ENCODE measurements around the gene SETD7.

SETD7 gene

GRCh38 chr4:139558235-139559088, 2.4 kb upstream of the SETD7 start:
- H3K27ac ChIP-seq (ENCODE audit: low read length) = no peak overlapping the region
- peaks cover 22% of the 10 kb centered on the region for H3K4me1 ChIP-seq (ENCODE audit: control insufficient read depth, insufficient read depth, low read length)
- H3K9me3 ChIP-seq (ENCODE audit: control insufficient read depth in 2 of 2, low read length in 2 of 2) = no peaks in the 10 kb centered on the region
- H3K4me3 ChIP-seq (ENCODE audit: low read length in 2 of 2) = no peak overlapping the region
- H3K36me3 ChIP-seq (ENCODE audit: control insufficient read depth in 2 of 2, insufficient read depth in 2 of 2, low read length in 2 of 2) = no peaks in the 10 kb centered on the region
- H3K9ac ChIP-seq (ENCODE audit: low read length in 2 of 2) = no peak overlapping the region
- no peaks in the 10 kb centered on the region for H3K27me3 ChIP-seq (ENCODE audit: control insufficient read depth in 1 of 2, insufficient read depth in 2 of 2, low read length in 2 of 2)

DNA sequence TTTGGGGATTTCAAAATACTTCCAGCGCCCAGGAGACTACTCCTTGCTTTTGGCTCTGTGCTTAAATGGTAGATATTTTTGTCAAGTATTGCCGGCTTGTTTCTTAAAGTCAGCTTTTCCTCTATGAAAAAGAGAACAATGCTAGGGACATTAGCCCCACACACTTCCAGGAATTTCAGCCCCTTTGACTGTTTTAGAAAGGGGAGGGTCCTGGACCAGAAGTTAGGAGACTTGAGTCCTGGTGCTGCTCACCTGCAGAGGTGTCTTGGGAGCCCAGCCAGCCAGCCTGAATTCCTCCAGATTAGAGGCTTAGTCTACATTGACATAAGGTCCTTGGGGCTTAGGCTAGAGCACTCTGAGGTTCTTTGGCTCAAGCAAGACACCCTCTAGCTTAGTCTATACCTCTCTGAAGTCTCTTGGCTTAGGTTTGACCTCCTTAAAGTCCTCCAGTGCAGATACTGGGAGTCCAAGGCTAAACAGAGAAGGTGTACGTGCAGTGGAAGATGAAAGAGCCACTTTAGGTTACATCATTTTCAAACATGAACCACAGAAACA, 1.6 kb upstream of the SETD7 start:
- H3K9me3 ChIP-seq (ENCODE audit: control insufficient read depth in 2 of 2, low read length in 2 of 2) = no peaks in the 10 kb centered on the region
- no peaks in the 10 kb centered on the region for H3K36me3 ChIP-seq (ENCODE audit: control insufficient read depth in 2 of 2, insufficient read depth in 2 of 2, low read length in 2 of 2)
- peaks cover 29% of the 10 kb centered on the region for H3K4me1 ChIP-seq (ENCODE audit: control insufficient read depth, insufficient read depth, low read length)
- H3K9ac ChIP-seq (ENCODE audit: low read length in 2 of 2) = peak overlapping the region in 1 of 2 donors; percentile 90
- H3K27me3 ChIP-seq (ENCODE audit: control insufficient read depth in 1 of 2, insufficient read depth in 2 of 2, low read length in 2 of 2) = no peaks in the 10 kb centered on the region
- no peak overlapping the region for H3K27ac ChIP-seq (ENCODE audit: low read length)
- H3K4me3 ChIP-seq (ENCODE audit: low read length in 2 of 2) = peak overlapping the region; percentile 94 to 95

- peak overlapping the region; percentile 89 to 90 for H3K9ac ChIP-seq (ENCODE audit: low read length in 2 of 2)
- H3K27ac ChIP-seq (ENCODE audit: low read length) = peak overlapping the region; percentile 95
- no peaks in the 10 kb centered on the region for H3K9me3 ChIP-seq (ENCODE audit: control insufficient read depth in 2 of 2, low read length in 2 of 2)
Observed at GRCh38 chr4:139556724-139557555, 921 bp upstream of the SETD7 start.

DNA sequence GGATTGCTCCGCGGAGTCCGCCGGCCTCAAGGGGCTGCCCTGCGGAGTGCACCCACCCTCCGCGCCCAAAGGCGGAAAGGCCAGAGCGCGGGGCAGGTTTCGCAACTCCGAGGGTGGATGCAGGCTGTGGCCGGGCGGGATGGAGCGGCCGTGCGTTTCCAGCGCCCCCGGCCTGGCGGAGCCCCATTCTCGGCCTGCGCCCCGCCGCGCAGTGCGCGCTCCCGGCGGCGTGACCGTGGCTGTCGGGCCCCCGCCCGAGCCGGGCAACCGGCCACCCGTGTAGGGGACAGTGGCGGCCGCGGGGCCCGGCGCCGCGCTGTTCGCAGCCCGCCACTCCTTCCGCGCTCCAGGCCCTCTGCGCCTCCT, 331 bp downstream of the SETD7 start:
- H3K27me3 ChIP-seq (ENCODE audit: control insufficient read depth in 1 of 2, insufficient read depth in 2 of 2, low read length in 2 of 2) = no peaks in the 10 kb centered on the region
- H3K4me1 ChIP-seq (ENCODE audit: control insufficient read depth, insufficient read depth, low read length) = peaks cover 35% of the 10 kb centered on the region
- peak overlapping the region; percentile 94 to 95 for H3K4me3 ChIP-seq (ENCODE audit: low read length in 2 of 2)
- no peaks in the 10 kb centered on the region for H3K9me3 ChIP-seq (ENCODE audit: control insufficient read depth in 2 of 2, low read length in 2 of 2)
- H3K9ac ChIP-seq (ENCODE audit: low read length in 2 of 2) = peak overlapping the region; percentile 89 to 90
- H3K27ac ChIP-seq (ENCODE audit: low read length) = peak overlapping the region; percentile 95
- H3K36me3 ChIP-seq (ENCODE audit: control insufficient read depth in 2 of 2, insufficient read depth in 2 of 2, low read length in 2 of 2) = no peaks in the 10 kb centered on the region

More at GRCh38 chr4:139556724-139557555, 921 bp upstream of the SETD7 start:
- H3K4me1 ChIP-seq (ENCODE audit: control insufficient read depth, insufficient read depth, low read length) = peaks cover 35% of the 10 kb centered on the region
- peak overlapping the region; percentile 94 to 95 for H3K4me3 ChIP-seq (ENCODE audit: low read length in 2 of 2)
- H3K36me3 ChIP-seq (ENCODE audit: control insufficient read depth in 2 of 2, insufficient read depth in 2 of 2, low read length in 2 of 2) = no peaks in the 10 kb centered on the region
- no peaks in the 10 kb centered on the region for H3K27me3 ChIP-seq (ENCODE audit: control insufficient read depth in 1 of 2, insufficient read depth in 2 of 2, low read length in 2 of 2)

DNA sequence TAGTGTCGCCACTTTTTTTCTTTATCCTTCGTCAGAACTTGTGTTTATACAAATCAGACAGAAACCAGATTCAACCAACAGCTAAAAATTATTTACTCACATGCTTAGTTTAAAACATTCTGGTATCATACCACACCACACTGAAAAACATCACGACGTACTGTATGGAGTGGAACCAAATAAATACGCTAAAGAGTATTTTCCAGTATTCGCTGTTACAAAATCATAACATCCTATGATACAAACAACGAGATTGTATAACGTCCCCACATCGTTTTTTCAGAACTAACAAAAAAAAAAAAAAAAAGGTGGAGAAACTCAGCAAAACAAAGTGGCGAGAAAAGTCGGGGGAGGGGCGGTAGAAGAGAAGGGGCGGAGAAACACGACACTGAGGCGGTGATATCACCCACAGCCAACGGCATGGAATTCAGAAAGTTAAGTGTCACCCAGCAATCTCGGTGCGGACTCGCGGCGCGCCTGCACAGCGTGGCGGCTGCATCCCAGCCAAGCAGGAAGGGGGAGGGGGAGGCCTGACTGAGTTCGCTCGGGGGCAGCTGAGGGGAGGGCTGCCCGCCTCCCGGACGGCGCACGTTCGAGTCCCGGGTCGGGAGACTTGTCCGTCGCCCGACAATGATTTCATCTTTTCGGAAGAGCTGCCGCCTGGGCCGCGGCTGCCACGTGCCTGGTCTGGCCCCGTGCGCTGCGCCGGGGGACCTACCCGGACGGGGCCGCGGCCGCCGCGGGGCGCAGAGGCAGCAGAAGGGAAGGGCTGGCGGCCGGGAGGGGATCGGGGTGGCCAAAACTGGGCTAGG, 920 bp downstream of the SETD7 start:
- Histone ChIP-seq H3K4me3 (ENCODE audit: low read length in 2 of 2) (peak overlapping the region; percentile 94 to 95), H3K9ac (ENCODE audit: low read length in 2 of 2) (peak overlapping the region; percentile 89 to 90), H3K27me3 (ENCODE audit: control insufficient read depth in 1 of 2, insufficient read depth in 2 of 2, low read length in 2 of 2) (no peaks in the 10 kb centered on the region), H3K27ac (ENCODE audit: low read length) (peak overlapping the region; percentile 95), H3K4me1 (ENCODE audit: control insufficient read depth, insufficient read depth, low read length) (peaks cover 35% of the 10 kb centered on the region), H3K36me3 (ENCODE audit: control insufficient read depth in 2 of 2, insufficient read depth in 2 of 2, low read length in 2 of 2) (no peaks in the 10 kb centered on the region), H3K9me3 (ENCODE audit: control insufficient read depth in 2 of 2, low read length in 2 of 2) (no peaks in the 10 kb centered on the region)

GRCh38 chr4:139554642-139554892, 1.5 kb downstream of the SETD7 start:
- Histone ChIP-seq H3K9me3 (ENCODE audit: control insufficient read depth in 2 of 2, low read length in 2 of 2) (no peaks in the 10 kb centered on the region), H3K27ac (ENCODE audit: low read length) (peak overlapping the region; percentile 95), H3K27me3 (ENCODE audit: control insufficient read depth in 1 of 2, insufficient read depth in 2 of 2, low read length in 2 of 2) (no peaks in the 10 kb centered on the region), H3K9ac (ENCODE audit: low read length in 2 of 2) (peak overlapping the region; percentile 89 to 90), H3K36me3 (ENCODE audit: control insufficient read depth in 2 of 2, insufficient read depth in 2 of 2, low read length in 2 of 2) (no peaks in the 10 kb centered on the region), H3K4me1 (ENCODE audit: control insufficient read depth, insufficient read depth, low read length) (peaks cover 35% of the 10 kb centered on the region), H3K4me3 (ENCODE audit: low read length in 2 of 2) (peak overlapping the region; percentile 94 to 95)

DNA sequence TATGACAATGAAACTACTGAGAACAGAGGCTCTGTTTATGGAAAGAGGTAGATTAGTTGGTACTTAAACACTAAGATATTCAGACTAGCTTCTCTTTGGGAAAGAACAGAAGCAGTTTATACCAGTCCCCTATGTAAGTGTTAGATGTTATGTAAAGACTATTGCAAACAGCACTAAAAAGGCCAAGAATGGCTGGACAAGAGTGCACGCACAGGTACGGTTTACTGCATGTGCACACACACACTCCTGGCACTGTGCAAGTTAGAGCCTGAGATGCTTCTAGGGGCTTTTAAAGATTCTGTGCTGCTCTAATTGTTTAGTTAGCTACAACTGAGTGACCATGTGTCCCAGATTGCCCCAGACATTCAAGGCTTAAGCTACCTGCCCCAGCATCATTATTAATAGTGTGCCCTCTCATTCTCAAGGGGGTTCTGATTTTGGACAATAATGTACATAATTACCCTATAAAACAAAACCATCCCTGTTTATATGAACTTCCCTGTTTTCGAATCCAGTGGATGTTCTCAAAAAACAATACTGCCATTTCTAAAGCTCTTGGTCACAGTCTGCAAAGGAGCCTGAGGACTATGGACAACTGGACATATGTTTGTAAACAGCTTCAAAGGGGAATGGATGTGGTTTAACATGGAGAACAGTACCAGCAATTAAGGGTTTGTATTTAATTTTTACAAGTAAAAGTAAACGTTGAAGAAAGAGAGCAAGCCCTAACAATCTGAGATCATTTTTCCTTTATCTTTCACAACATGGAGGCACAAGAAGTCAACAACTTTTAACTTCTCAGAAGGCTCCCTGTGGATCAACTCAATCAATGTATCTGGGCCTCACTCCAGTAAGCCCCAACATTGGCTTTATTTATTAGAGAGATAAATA, 2.0 kb downstream of the SETD7 start:
- peaks cover 35% of the 10 kb centered on the region for H3K4me1 ChIP-seq (ENCODE audit: control insufficient read depth, insufficient read depth, low read length)
- no peaks in the 10 kb centered on the region for H3K27me3 ChIP-seq (ENCODE audit: control insufficient read depth in 1 of 2, insufficient read depth in 2 of 2, low read length in 2 of 2)

DNA sequence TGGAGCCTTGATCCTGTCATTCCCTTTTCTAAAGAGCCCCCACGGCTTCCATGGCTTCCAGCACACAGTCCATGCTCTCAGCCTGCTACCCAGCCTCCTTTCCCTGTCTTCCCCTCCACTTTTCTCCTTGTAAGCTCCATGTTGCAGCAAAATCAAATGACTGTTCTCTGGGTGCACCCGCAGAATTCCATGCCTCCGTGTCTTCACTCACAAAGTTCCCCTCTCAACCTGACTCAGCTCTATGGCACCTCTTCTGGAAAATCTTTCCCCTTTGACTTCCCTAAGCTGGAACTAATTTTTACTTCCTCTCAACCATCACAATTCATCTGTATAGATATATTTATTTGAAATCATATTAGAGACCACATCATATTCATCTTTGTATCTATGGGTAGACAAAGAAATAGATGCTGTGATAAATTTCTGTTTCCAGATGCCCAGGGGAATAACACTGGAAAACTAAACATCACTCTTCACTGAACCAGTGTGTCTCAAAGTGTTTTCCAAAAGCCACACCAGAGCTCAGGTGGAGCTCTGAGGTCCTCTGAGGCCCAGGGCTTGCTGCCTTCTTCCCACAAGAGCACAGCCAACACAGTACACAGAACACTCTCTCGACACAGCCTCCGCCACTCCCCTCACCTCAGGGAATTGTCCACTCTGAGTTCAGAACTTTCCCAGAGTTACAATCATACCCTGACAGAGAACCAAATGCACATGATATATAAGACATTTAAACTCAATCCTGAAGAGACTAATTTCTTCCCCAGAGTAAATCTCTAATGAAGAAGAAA, 3.3 kb downstream of the SETD7 start:
- Histone ChIP-seq H3K36me3 (ENCODE audit: control insufficient read depth in 2 of 2, insufficient read depth in 2 of 2, low read length in 2 of 2) (no peaks in the 10 kb centered on the region), H3K9ac (ENCODE audit: low read length in 2 of 2) (peak overlapping the region; percentile 36 to 46), H3K4me1 (ENCODE audit: control insufficient read depth, insufficient read depth, low read length) (peaks cover 33% of the 10 kb centered on the region), H3K27ac (ENCODE audit: low read length) (peak overlapping the region; percentile 95), H3K27me3 (ENCODE audit: control insufficient read depth in 1 of 2, insufficient read depth in 2 of 2, low read length in 2 of 2) (no peaks in the 10 kb centered on the region), H3K9me3 (ENCODE audit: control insufficient read depth in 2 of 2, low read length in 2 of 2) (no peaks in the 10 kb centered on the region), H3K4me3 (ENCODE audit: low read length in 2 of 2) (peak overlapping the region; percentile 31 to 52)

More for the DNA sequence above, 2.0 kb downstream of the SETD7 start:
- Histone ChIP-seq H3K36me3 (ENCODE audit: control insufficient read depth in 2 of 2, insufficient read depth in 2 of 2, low read length in 2 of 2) (no peaks in the 10 kb centered on the region), H3K9ac (ENCODE audit: low read length in 2 of 2) (peak overlapping the region; percentile 89 to 90), H3K9me3 (ENCODE audit: control insufficient read depth in 2 of 2, low read length in 2 of 2) (no peaks in the 10 kb centered on the region), H3K27ac (ENCODE audit: low read length) (peak overlapping the region; percentile 95), H3K4me3 (ENCODE audit: low read length in 2 of 2) (peak overlapping the region; percentile 94 to 95)

- Histone ChIP-seq H3K9ac (ENCODE audit: low read length in 2 of 2) (no peak overlapping the region), H3K4me1 (ENCODE audit: control insufficient read depth, insufficient read depth, low read length) (peaks cover 26% of the 10 kb centered on the region), H3K27ac (ENCODE audit: low read length) (peak overlapping the region; percentile 95), H3K9me3 (ENCODE audit: control insufficient read depth in 2 of 2, low read length in 2 of 2) (no peaks in the 10 kb centered on the region), H3K27me3 (ENCODE audit: control insufficient read depth in 1 of 2, insufficient read depth in 2 of 2, low read length in 2 of 2) (no peaks in the 10 kb centered on the region), H3K36me3 (ENCODE audit: control insufficient read depth in 2 of 2, insufficient read depth in 2 of 2, low read length in 2 of 2) (peaks cover 0 to 5% of the 10 kb centered on the region in 2 donors), H3K4me3 (ENCODE audit: low read length in 2 of 2) (peak overlapping the region; percentile 4 to 40)
Observed at GRCh38 chr4:139550724-139551429, 5.1 kb downstream of the SETD7 start.
